ENCODE results near the gene ZDHHC14. TPM values are rescaled to one million over a fixed set of nuclear protein-coding genes. Genes with fewer than 3 reads are reported as not detected.

The ZDHHC14 gene
- total and polyA plus RNA-seq, 3 donors from 2014 or later: 28.5 to 74.9 (median 67.9) TPM

- intact Hi-C loops (cut with DNase I; ENCODE audit: low total_unique reads): no loop called here
- Histone ChIP-seq H3K9me3 (no peaks in the 10 kb centered on the region), H3K4me3 (no peak overlapping the region), H3K27me3 (no peaks in the 10 kb centered on the region), H3K36me3 (ENCODE audit: low read depth, missing control alignments) (no peaks in the 10 kb centered on the region), H3K27ac (no peak overlapping the region), H3K4me1 (no peaks in the 10 kb centered on the region)
- no peak for DNase-seq
- 94 to 97% methylated on average over 7 of the region's 7 CpGs for WGBS, 2 donors
- no peak for TF ChIP-seq POLR2A (IDR thresholded peaks at IDR 0.05)
- TF ChIP-seq, protein P1, sequence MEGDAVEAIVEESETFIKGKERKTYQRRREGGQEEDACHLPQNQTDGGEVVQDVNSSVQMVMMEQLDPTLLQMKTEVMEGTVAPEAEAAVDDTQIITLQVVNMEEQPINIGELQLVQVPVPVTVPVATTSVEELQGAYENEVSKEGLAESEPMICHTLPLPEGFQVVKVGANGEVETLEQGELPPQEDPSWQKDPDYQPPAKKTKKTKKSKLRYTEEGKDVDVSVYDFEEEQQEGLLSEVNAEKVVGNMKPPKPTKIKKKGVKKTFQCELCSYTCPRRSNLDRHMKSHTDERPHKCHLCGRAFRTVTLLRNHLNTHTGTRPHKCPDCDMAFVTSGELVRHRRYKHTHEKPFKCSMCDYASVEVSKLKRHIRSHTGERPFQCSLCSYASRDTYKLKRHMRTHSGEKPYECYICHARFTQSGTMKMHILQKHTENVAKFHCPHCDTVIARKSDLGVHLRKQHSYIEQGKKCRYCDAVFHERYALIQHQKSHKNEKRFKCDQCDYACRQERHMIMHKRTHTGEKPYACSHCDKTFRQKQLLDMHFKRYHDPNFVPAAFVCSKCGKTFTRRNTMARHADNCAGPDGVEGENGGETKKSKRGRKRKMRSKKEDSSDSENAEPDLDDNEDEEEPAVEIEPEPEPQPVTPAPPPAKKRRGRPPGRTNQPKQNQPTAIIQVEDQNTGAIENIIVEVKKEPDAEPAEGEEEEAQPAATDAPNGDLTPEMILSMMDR (IDR thresholded peaks at IDR 0.05): no peak
Observed at GRCh38 chr6:157725836-157726235, 344.8 kb downstream of the ZDHHC14 start.

DNA sequence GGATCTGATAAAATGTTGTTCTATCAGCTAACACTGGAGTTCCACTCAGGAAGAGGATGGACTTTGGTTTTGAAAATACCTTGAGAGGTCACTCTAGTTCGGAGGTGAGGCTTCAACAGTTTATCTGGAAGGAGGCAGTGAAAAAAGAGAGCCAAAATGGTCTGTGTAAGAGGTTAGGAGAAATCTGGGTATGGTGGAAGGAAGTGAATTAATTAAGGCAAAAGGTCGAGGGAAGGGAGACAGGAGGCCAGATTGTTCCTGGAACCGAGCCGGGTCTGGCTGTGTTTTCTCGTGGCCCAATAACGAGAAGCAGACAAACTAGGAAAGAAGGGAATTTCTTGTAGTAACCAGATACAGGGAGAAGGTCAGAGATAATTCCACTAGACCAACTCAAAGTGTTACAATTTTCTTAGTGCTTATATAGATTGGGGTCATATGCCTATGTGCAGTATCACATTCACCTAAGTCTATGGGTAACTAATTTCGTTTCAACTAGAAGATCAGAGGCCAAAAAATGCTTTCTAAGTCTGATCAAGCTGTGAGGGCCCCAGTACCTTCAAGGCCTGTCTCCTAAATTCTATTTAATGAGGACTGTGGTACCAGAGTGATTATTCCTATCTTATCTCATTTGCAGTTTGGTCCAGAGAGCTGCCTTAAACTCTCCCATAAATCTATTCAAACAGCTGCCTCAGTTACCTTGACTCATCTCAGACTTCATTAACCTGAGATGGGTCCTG lies 346.1 kb downstream of the ZDHHC14 start:
- Histone ChIP-seq H3K4me3 (no peak overlapping the region), H3K36me3 (ENCODE audit: low read depth, missing control alignments) (no peaks in the 10 kb centered on the region), H3K27ac (peak overlapping the region; percentile 73 to 78), H3K4me1 (no peaks in the 10 kb centered on the region), H3K27me3 (no peaks in the 10 kb centered on the region), H3K9me3 (no peaks in the 10 kb centered on the region)
- 31 to 33% methylated on average over 7 of the region's 7 CpGs for WGBS, 2 donors
- DNase-seq: peak; percentile 73
- intact Hi-C loops (cut with DNase I; ENCODE audit: low total_unique reads): no loop called here
- TF ChIP-seq, protein P1 (IDR thresholded peaks at IDR 0.05): no peak
- TF ChIP-seq POLR2A (IDR thresholded peaks at IDR 0.05): no peak

Small RNA genes within 50 kb of the gene (microRNA-seq; reads per million reads assigned to microRNA genes)
- 0 to 0.69 reads per million in 2 donors for gene MIR3692 (ENCODE audit: borderline number of aligned reads in 2 of 2, borderline replicate concordance in 1 of 2)

Small RNA genes within 50 kb of the gene (small RNA-seq; reads per million reads assigned to genes)
- 0 reads per million in 2 donors for gene MIR3692

Other genes starting within 250 kb of the ZDHHC14 start
- gene TMEM242, start 57.7 kb upstream of the ZDHHC14 start, total RNA-seq: 10 to 100 TPM; 10.3 to 11.9 TPM
- gene TMEM242, start 57.7 kb upstream of the ZDHHC14 start, polyA plus RNA-seq (ENCODE audit: insufficient read depth, low read depth, low replicate concordance): 8.9 TPM